A172 (cell line): ENCODE measurements around the gene ACRBP. TPM values are rescaled to one million over a fixed set of nuclear protein-coding genes. Genes with fewer than 3 reads are reported as not detected.

Experiments used
- total RNA-seq: library from RNA; depleted of rRNA; stranded (reverse); fragments of >200 nt; shearing (Covaris generic); gene quantifications from 2 replicates; pipeline ENCODE4 v1.2.3, GENCODE V29; 2014; rRNA removed

ACRBP gene
- total RNA-seq, 1 experiment from 2014 or later: not detected

Other genes with a start within 250 kb of the ACRBP start
- gene CD27, start 202.5 kb downstream of the ACRBP start, total RNA-seq: not detected in 2 replicates
- gene TAPBPL, start 195.4 kb downstream of the ACRBP start, total RNA-seq: 2.6 and 3.4 TPM in 2 replicates
- 0.33 and 3.2 TPM in 2 replicates for gene VAMP1, start 176.8 kb downstream of the ACRBP start, total RNA-seq
- 116 and 166 TPM in 2 replicates for gene MRPL51, start 154.2 kb downstream of the ACRBP start, total RNA-seq
- gene NCAPD2, start 153.3 kb downstream of the ACRBP start, total RNA-seq: 46.2 and 60.2 TPM in 2 replicates
- 3,748 and 4,015 TPM in 2 replicates for gene GAPDH, start 112.9 kb downstream of the ACRBP start, total RNA-seq
- 2.1 TPM in 2 replicates for gene IFFO1, start 91.4 kb downstream of the ACRBP start, total RNA-seq
- gene NOP2, start 79.1 kb downstream of the ACRBP start, total RNA-seq: 53.9 and 59.8 TPM in 2 replicates
- 164 and 201 TPM in 2 replicates for gene CHD4, start 40.1 kb downstream of the ACRBP start, total RNA-seq
- 2.5 TPM in 2 replicates for gene LPAR5, start 11.5 kb downstream of the ACRBP start, total RNA-seq
- gene ING4, start 15.7 kb upstream of the ACRBP start, total RNA-seq: 23.7 and 27.4 TPM in 2 replicates
- 6.4 and 9.2 TPM in 2 replicates for gene ZNF384, start 41.9 kb upstream of the ACRBP start, total RNA-seq
- gene PIANP, start 53.4 kb upstream of the ACRBP start, total RNA-seq: 0.24 and 2.3 TPM in 2 replicates
- 40.7 and 45.7 TPM in 2 replicates for gene COPS7A, start 76.6 kb upstream of the ACRBP start, total RNA-seq
- 168 and 187 TPM in 2 replicates for gene MLF2, start 105.7 kb upstream of the ACRBP start, total RNA-seq
- 86.8 and 166 TPM in 2 replicates for gene PTMS, start 118.9 kb upstream of the ACRBP start, total RNA-seq
- not detected in 2 replicates for gene LAG3, start 125.1 kb upstream of the ACRBP start, total RNA-seq
- gene CD4, start 142.1 kb upstream of the ACRBP start, total RNA-seq: not detected in 2 replicates
- gene GPR162, start 174.4 kb upstream of the ACRBP start, total RNA-seq: 5.3 and 12.3 TPM in 2 replicates
- gene P3H3, start 181.0 kb upstream of the ACRBP start, total RNA-seq: 6.9 and 7.4 TPM in 2 replicates
- gene GNB3, start 193.5 kb upstream of the ACRBP start, total RNA-seq: 0.19 and 5.1 TPM in 2 replicates
- 30.8 and 52.8 TPM in 2 replicates for gene CDCA3, start 203.9 kb upstream of the ACRBP start, total RNA-seq
- gene USP5, start 204.7 kb upstream of the ACRBP start, total RNA-seq: 87.3 and 104 TPM in 2 replicates
- gene TPI1, start 220.1 kb upstream of the ACRBP start, total RNA-seq: 675 and 790 TPM in 2 replicates
- gene SPSB2, start 225.9 kb upstream of the ACRBP start, total RNA-seq: 7.9 and 10.2 TPM in 2 replicates